CD4-positive, alpha-beta T cell treated with Interleukin-17A for 4 hours (primary cell): ENCODE results near the gene DYNC1I2.

ENCODE experiments used
- DNase-seq: peaks from one replicate; pipeline ENCODE4 v3.0.0-alpha.2; 2020; ENCODE audit warnings: mixed read lengths

The DYNC1I2 gene

GRCh38 chr2:171785450-171785849 is 98.2 kb downstream of the DYNC1I2 start:
- DNase-seq, result no peak

GRCh38 chr2:171787333-171788072 is 100.2 kb downstream of the DYNC1I2 start:
- no peak for DNase-seq

GRCh38 chr2:171788316-171788993 is 101.2 kb downstream of the DYNC1I2 start:
- DNase-seq, result no peak

GRCh38 chr2:171789956-171790355 is 102.7 kb downstream of the DYNC1I2 start:
- DNase-seq, result no peak

GRCh38 chr2:171791361-171791760 is 104.1 kb downstream of the DYNC1I2 start:
- DNase-seq, result no peak

- no peak for DNase-seq
Measured at GRCh38 chr2:171792157-171792556, 104.9 kb downstream of the DYNC1I2 start.

- no peak for DNase-seq
Measured at GRCh38 chr2:171792886-171793580, 105.8 kb downstream of the DYNC1I2 start.

GRCh38 chr2:171793691-171794678 is 106.7 kb downstream of the DYNC1I2 start:
- no peak for DNase-seq

GRCh38 chr2:171794918-171795317 is 107.6 kb downstream of the DYNC1I2 start:
- DNase-seq, result no peak
